Measurements from ENCODE around the gene SLC25A45. TPM values are rescaled to one million over a fixed set of nuclear protein-coding genes. Genes with fewer than 3 reads are reported as not detected.
"Not testable (repeated sequence)": the region's sequence is repeated elsewhere in the genome, so short reads cannot be mapped to it uniquely, and the experiment has no call there.

SLC25A45 gene
- total and polyA plus RNA-seq, 2 donors from 2014 or later, result 4.1 to 14.7 TPM

DNA sequence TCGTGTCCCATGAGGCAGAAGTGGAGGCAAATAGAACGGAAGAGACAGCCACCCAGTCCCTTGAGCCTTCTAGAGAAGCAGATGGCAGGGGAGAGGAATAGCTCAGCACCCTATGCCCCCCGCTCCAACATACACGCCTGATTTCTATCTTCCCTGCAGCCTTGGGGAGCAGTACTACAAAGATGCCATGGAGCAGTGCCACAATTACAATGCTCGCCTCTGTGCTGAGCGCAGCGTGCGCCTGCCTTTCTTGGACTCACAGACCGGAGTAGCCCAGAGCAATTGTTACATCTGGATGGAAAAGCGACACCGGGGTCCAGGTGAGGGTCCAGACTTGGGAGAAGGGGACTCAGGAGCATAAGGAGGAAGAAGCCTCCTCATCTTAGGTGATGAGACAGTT is 42.2 kb downstream of the SLC25A45 start:
- TF ChIP-seq, protein P1, sequence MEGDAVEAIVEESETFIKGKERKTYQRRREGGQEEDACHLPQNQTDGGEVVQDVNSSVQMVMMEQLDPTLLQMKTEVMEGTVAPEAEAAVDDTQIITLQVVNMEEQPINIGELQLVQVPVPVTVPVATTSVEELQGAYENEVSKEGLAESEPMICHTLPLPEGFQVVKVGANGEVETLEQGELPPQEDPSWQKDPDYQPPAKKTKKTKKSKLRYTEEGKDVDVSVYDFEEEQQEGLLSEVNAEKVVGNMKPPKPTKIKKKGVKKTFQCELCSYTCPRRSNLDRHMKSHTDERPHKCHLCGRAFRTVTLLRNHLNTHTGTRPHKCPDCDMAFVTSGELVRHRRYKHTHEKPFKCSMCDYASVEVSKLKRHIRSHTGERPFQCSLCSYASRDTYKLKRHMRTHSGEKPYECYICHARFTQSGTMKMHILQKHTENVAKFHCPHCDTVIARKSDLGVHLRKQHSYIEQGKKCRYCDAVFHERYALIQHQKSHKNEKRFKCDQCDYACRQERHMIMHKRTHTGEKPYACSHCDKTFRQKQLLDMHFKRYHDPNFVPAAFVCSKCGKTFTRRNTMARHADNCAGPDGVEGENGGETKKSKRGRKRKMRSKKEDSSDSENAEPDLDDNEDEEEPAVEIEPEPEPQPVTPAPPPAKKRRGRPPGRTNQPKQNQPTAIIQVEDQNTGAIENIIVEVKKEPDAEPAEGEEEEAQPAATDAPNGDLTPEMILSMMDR (IDR thresholded peaks at IDR 0.05; ENCODE audit: borderline replicate concordance, extremely low read depth, insufficient read depth), result no peak
- FAIRE-seq (no peak), DNase-seq (peak in 1 of 5 donors; percentile 16)
- Histone ChIP-seq H3K9me3 (ENCODE audit: control insufficient read depth in 2 of 3, insufficient read depth in 1 of 3, low read length in 3 of 3) (no peaks in the 10 kb centered on the region), H3K27ac (ENCODE audit: low read depth in 2 of 2, low read length in 2 of 2) (no peak overlapping the region), H3K9ac (ENCODE audit: low read length in 3 of 3) (no peak overlapping the region), H3K36me3 (ENCODE audit: control insufficient read depth in 2 of 3, insufficient read depth in 3 of 3, low read length in 3 of 3) (peaks cover 13 to 41% (median 41%) of the 10 kb centered on the region in 3 donors), H3K4me1 (ENCODE audit: control insufficient read depth in 2 of 3, insufficient read depth in 2 of 3, low read depth in 1 of 3, low read length in 3 of 3) (peaks cover 0 to 8% (median 3%) of the 10 kb centered on the region in 3 donors), H3K4me3 (ENCODE audit: low read length in 3 of 3) (no peak overlapping the region), H3K27me3 (ENCODE audit: control insufficient read depth, insufficient read depth, low read length) (no peaks in the 10 kb centered on the region)
- intact Hi-C loops (cut with DNase I), result no loop called here

DNA sequence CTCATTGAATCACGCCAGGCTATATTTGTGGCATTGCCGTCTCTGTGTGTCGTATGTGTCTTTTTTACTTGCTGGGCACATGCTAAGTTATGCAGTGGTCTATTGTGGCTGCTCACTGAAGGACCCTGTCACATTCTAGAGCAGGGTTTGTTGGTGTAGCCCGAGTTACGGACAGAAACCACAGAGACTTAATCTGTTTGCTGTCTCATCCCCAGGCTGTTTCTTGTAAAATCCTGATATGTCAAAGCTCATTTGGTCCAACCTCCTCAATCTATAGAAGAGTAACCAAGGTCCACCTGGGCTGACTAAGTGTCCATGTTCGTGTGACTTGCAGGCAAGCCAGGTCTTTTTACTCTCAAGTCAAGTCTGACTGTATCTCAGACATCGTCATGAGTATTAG is 43.8 kb downstream of the SLC25A45 start:
- peaks cover 13 to 32% (median 29%) of the 10 kb centered on the region in 3 donors for H3K36me3 ChIP-seq (ENCODE audit: control insufficient read depth in 2 of 3, insufficient read depth in 3 of 3, low read length in 3 of 3)
- H3K9me3 ChIP-seq (ENCODE audit: control insufficient read depth in 2 of 3, insufficient read depth in 1 of 3, low read length in 3 of 3), result no peaks in the 10 kb centered on the region
- H3K4me1 ChIP-seq (ENCODE audit: control insufficient read depth in 2 of 3, insufficient read depth in 2 of 3, low read depth in 1 of 3, low read length in 3 of 3), result peaks cover 0 to 16% (median 8%) of the 10 kb centered on the region in 3 donors
- intact Hi-C loops (cut with DNase I), result no loop called here
- TF ChIP-seq, protein P1 (IDR thresholded peaks at IDR 0.05; ENCODE audit: borderline replicate concordance, extremely low read depth, insufficient read depth), result no peak
- H3K27me3 ChIP-seq (ENCODE audit: control insufficient read depth, insufficient read depth, low read length), result no peaks in the 10 kb centered on the region
- FAIRE-seq, result no peak
- no peak overlapping the region for H3K4me3 ChIP-seq (ENCODE audit: low read length in 3 of 3)
- DNase-seq, result peak in 1 of 5 donors; percentile 2
- no peak overlapping the region for H3K27ac ChIP-seq (ENCODE audit: low read depth in 2 of 2, low read length in 2 of 2)
- H3K9ac ChIP-seq (ENCODE audit: low read length in 3 of 3), result no peak overlapping the region

DNA sequence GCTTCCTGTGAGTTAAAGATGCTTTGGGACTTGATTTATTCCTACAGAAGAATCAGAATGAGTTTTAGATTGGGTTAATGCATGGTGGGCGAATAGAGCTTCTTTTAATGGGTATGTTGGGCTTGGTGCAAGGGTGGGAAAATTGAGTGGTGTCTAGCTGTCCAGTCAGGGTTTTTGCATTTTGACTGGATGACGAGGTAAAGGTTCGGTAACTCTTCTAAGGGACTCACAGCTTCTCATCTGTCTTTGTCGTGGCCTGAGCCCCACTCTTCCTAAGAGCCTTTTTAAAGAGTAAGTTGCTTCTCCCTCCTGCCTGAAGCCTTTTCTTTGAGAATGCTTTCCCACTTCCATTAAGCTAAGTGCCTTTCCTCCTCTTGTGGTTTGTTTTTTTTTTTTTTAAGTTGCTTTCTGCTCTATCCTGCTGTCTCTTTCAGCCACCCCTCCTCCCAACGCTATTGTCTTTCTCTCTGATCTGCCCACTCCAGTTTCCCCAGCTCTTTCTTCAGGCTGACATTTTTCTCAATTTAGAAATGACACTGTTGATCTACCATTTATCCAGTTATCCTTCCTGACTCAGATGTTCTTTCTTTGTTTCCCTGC is 47.6 kb downstream of the SLC25A45 start:
- Histone ChIP-seq H3K9me3 (ENCODE audit: control insufficient read depth in 2 of 3, insufficient read depth in 1 of 3, low read length in 3 of 3) (no peaks in the 10 kb centered on the region), H3K27ac (ENCODE audit: low read depth in 2 of 2, low read length in 2 of 2) (no peak overlapping the region), H3K4me3 (ENCODE audit: low read length in 3 of 3) (peak overlapping the region; percentile 63 to 91 (median 88)), H3K9ac (ENCODE audit: low read length in 3 of 3) (peak overlapping the region; percentile 85 to 91 (median 88)), H3K27me3 (ENCODE audit: control insufficient read depth, insufficient read depth, low read length) (no peaks in the 10 kb centered on the region), H3K36me3 (ENCODE audit: control insufficient read depth in 2 of 3, insufficient read depth in 3 of 3, low read length in 3 of 3) (peaks cover 0 to 8% (median 0%) of the 10 kb centered on the region in 3 donors), H3K4me1 (ENCODE audit: control insufficient read depth in 2 of 3, insufficient read depth in 2 of 3, low read depth in 1 of 3, low read length in 3 of 3) (peaks cover 0 to 16% (median 8%) of the 10 kb centered on the region in 3 donors)
- intact Hi-C loops (cut with DNase I), result no loop called here
- DNase-seq (no peak), FAIRE-seq (no peak)
- TF ChIP-seq, protein P1 (IDR thresholded peaks at IDR 0.05; ENCODE audit: borderline replicate concordance, extremely low read depth, insufficient read depth), result no peak

DNA sequence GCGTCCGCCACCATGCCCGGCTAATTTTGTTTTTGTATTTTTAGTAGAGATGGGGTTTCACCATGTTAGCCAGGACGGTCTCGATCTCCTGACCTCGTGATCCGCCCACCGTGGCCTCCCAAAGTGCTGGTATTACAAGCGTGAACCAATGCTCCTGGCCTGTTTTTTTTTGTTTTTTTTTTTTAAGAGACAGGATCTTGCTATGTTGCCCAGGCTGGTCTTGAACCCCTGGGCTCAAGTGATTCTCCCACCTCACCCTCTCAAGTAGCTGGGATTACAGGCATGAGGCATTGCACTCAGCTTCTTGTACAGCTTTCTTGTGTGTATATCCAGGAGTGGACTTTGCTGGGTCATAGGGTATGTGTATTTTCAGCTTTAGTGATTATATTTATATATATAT is 49.9 kb downstream of the SLC25A45 start:
- H3K9me3 ChIP-seq (ENCODE audit: control insufficient read depth in 2 of 3, insufficient read depth in 1 of 3, low read length in 3 of 3); H3K9ac ChIP-seq (ENCODE audit: low read length in 3 of 3); H3K4me3 ChIP-seq (ENCODE audit: low read length in 3 of 3); H3K27me3 ChIP-seq (ENCODE audit: control insufficient read depth, insufficient read depth, low read length); H3K27ac ChIP-seq (ENCODE audit: low read depth in 2 of 2, low read length in 2 of 2); H3K36me3 ChIP-seq (ENCODE audit: control insufficient read depth in 2 of 3, insufficient read depth in 3 of 3, low read length in 3 of 3); FAIRE-seq; intact Hi-C loops (cut with DNase I): not testable (repeated sequence)
- peaks cover 0 to 11% (median 8%) of the 10 kb centered on the region in 3 donors for H3K4me1 ChIP-seq (ENCODE audit: control insufficient read depth in 2 of 3, insufficient read depth in 2 of 3, low read depth in 1 of 3, low read length in 3 of 3)
- DNase-seq, result peak in 1 of 5 donors; percentile 60

Data from kidney (tissue), 14 donors.